GM23248 (cell line): ENCODE data around the gene CAMTA1.

Experiments
- EZH2 ChIP-seq: fragments of 200-600 bp; sonication (generic); IDR thresholded peaks from 2 replicates; pipeline ENCODE4 v1.6.1; 2018; ENCODE audit warnings: antibody characterized with exemption, mild to moderate bottlenecking; ENCODE audit not compliant: insufficient read depth, poor library complexity, severe bottlenecking
- EZH2phosphoT487 ChIP-seq: fragments of 200-600 bp; sonication (generic); IDR thresholded peaks from 2 replicates; pipeline ENCODE4 v1.6.1; 2018; ENCODE audit warnings: antibody characterized with exemption, moderate library complexity, mild to moderate bottlenecking, low read depth; ENCODE audit not compliant: insufficient read depth

- TF ChIP-seq EZH2phosphoT487 (no peak), EZH2 (no peak)
Observed at GRCh38 chr1:7610936-7611335, 825.7 kb downstream of the CAMTA1 start.
